Measurements from ENCODE around the gene THRA.

The THRA gene

GRCh38 chr17:40065769-40066510, 3.2 kb downstream of the THRA start:
- DNase-seq = no peak

- no peak for DNase-seq
These were observed 4.9 kb downstream of the THRA start for GRCh38 chr17:40067710-40068109.

GRCh38 chr17:40068129-40068581, 5.4 kb downstream of the THRA start:
- no peak for DNase-seq

- DNase-seq = no peak
These were observed 5.8 kb downstream of the THRA start for GRCh38 chr17:40068584-40068916.

- no peak for DNase-seq
These were observed 6.4 kb downstream of the THRA start for GRCh38 chr17:40068917-40069750.

GRCh38 chr17:40069751-40070708, 7.3 kb downstream of the THRA start:
- DNase-seq = no peak

GRCh38 chr17:40070709-40071312, 8.0 kb downstream of the THRA start:
- no peak for DNase-seq

- DNase-seq = no peak
These were observed 8.7 kb downstream of the THRA start for GRCh38 chr17:40071313-40072039.

- DNase-seq = peak in 1 of 2 experiments; percentile 21
These were observed 9.4 kb downstream of the THRA start for GRCh38 chr17:40072040-40072734.

- no peak for DNase-seq
These were observed 10.1 kb downstream of the THRA start for GRCh38 chr17:40072735-40073346.

GRCh38 chr17:40073454-40074174, 10.8 kb downstream of the THRA start:
- no peak for DNase-seq

- no peak for DNase-seq
These were observed 11.4 kb downstream of the THRA start for GRCh38 chr17:40074175-40074512.

GRCh38 chr17:40074871-40075200, 12.1 kb downstream of the THRA start:
- DNase-seq = no peak

GRCh38 chr17:40075201-40075941, 12.6 kb downstream of the THRA start:
- peak in 1 of 2 experiments; percentile 33 for DNase-seq

- no peak for DNase-seq
These were observed 13.3 kb downstream of the THRA start for GRCh38 chr17:40075942-40076498.

GRCh38 chr17:40076591-40076990, 13.8 kb downstream of the THRA start:
- DNase-seq = no peak

- no peak for DNase-seq
These were observed 16.8 kb downstream of the THRA start for GRCh38 chr17:40079545-40079944.

GRCh38 chr17:40084477-40084876, 21.7 kb downstream of the THRA start:
- DNase-seq = no peak

Measured in NCI-H1930 (cell line).